ENCODE results near the gene NFATC1. TPM values are rescaled to one million over a fixed set of nuclear protein-coding genes. Genes with fewer than 3 reads are reported as not detected.

NFATC1 gene
- total and polyA plus RNA-seq, 5 experiments from 2014 or later: 12.7 to 51.0 (median 34.9) TPM

GRCh38 chr18:79453816-79454735 is 58.3 kb downstream of the NFATC1 start:
- ATAC-seq: peak in 1 of 2 donors; percentile 14
- H3K4me3 Mint-ChIP-seq: no peak overlapping the region
- POLR2A ChIA-PET: interaction anchor here (1.0 to 1.2 kb wide), 3 partner anchors 18 to 72 kb away, joined by 3 read pairs; no protein-coding TSS in a partner anchor

GRCh38 chr18:79455261-79455660 is 59.5 kb downstream of the NFATC1 start:
- ATAC-seq (no peak), DNase-seq (no peak)
- Mint-ChIP-seq H3K27ac (no peak overlapping the region), H3K27me3 (no peaks in the 10 kb centered on the region), H3K9me3 (no peaks in the 10 kb centered on the region), H3K4me3 (no peak overlapping the region), H3K4me1 (peaks cover 1 to 10% (median 9%) of the 10 kb centered on the region in 4 donors), H3K36me3 (peaks cover 0 to 46% (median 7%) of the 10 kb centered on the region in 3 donors)
- POLR2A ChIA-PET: interaction anchor here (1.5 kb wide), 1 partner anchor 13 kb away, joined by 3 read pairs; no protein-coding TSS in a partner anchor

More at GRCh38 chr18:79453816-79454735, 58.3 kb downstream of the NFATC1 start:
- H3K36me3 Mint-ChIP-seq: peaks cover 0 to 50% (median 7%) of the 10 kb centered on the region in 3 donors
- H3K4me1 Mint-ChIP-seq: peaks cover 0 to 5% (median under 1%) of the 10 kb centered on the region in 4 donors
- H3K9me3 Mint-ChIP-seq: no peaks in the 10 kb centered on the region
- no peaks in the 10 kb centered on the region for H3K27me3 Mint-ChIP-seq
- DNase-seq: no peak
- peak overlapping the region in 2 of 10 donors; percentile 37 to 47 for H3K27ac Mint-ChIP-seq

GRCh38 chr18:79456105-79456980 is 60.6 kb downstream of the NFATC1 start:
- Mint-ChIP-seq H3K4me1 (peaks cover 1 to 13% (median 10%) of the 10 kb centered on the region in 4 donors), H3K27me3 (no peaks in the 10 kb centered on the region), H3K36me3 (peaks cover 0 to 39% (median 6%) of the 10 kb centered on the region in 3 donors), H3K27ac (peak overlapping the region in 5 of 10 donors; percentile 25 to 92 (median 40)), H3K9me3 (no peaks in the 10 kb centered on the region), H3K4me3 (no peak overlapping the region)
- ATAC-seq (no peak), DNase-seq (no peak)
- POLR2A ChIA-PET: interaction anchor here (1.5 kb wide), 1 partner anchor 12 kb away, joined by 3 read pairs; no protein-coding TSS in a partner anchor

- no peak overlapping the region for H3K4me3 Mint-ChIP-seq
- H3K36me3 Mint-ChIP-seq: peaks cover 0 to 37% (median 6%) of the 10 kb centered on the region in 3 donors
- H3K9me3 Mint-ChIP-seq: no peaks in the 10 kb centered on the region
- ATAC-seq: no peak
- H3K27me3 Mint-ChIP-seq: no peaks in the 10 kb centered on the region
- POLR2A ChIA-PET: no interaction called here
- no peak for DNase-seq
- H3K27ac Mint-ChIP-seq: peak overlapping the region in 2 of 10 donors; percentile 25 to 54
- H3K4me1 Mint-ChIP-seq: peaks cover 1 to 16% (median 10%) of the 10 kb centered on the region in 4 donors
These were observed 61.5 kb downstream of the NFATC1 start for GRCh38 chr18:79457239-79457638.

- Mint-ChIP-seq H3K9me3 (no peaks in the 10 kb centered on the region), H3K4me1 (peaks cover 1 to 16% (median 10%) of the 10 kb centered on the region in 4 donors), H3K36me3 (peaks cover 0 to 41% (median 6%) of the 10 kb centered on the region in 3 donors), H3K4me3 (no peak overlapping the region), H3K27ac (no peak overlapping the region), H3K27me3 (no peaks in the 10 kb centered on the region)
- ATAC-seq: no peak
- no peak for DNase-seq
- POLR2A ChIA-PET: no interaction called here
These were observed 61.9 kb downstream of the NFATC1 start for GRCh38 chr18:79457652-79458051.

GRCh38 chr18:79458131-79458838 is 62.6 kb downstream of the NFATC1 start:
- peak overlapping the region in 1 of 10 donors; percentile 24 for H3K4me3 Mint-ChIP-seq
- H3K36me3 Mint-ChIP-seq: peaks cover 0 to 41% (median 6%) of the 10 kb centered on the region in 3 donors
- H3K9me3 Mint-ChIP-seq: no peaks in the 10 kb centered on the region
- ATAC-seq (no peak), DNase-seq (no peak)
- POLR2A ChIA-PET: no interaction called here
- peaks cover 1 to 16% (median 10%) of the 10 kb centered on the region in 4 donors for H3K4me1 Mint-ChIP-seq
- H3K27ac Mint-ChIP-seq: peak overlapping the region in 1 of 10 donors; percentile 92
- no peaks in the 10 kb centered on the region for H3K27me3 Mint-ChIP-seq

GRCh38 chr18:79458917-79459803 is 63.4 kb downstream of the NFATC1 start:
- ATAC-seq (no peak), DNase-seq (no peak)
- Mint-ChIP-seq H3K4me3 (no peak overlapping the region), H3K27me3 (no peaks in the 10 kb centered on the region), H3K36me3 (peaks cover 0 to 39% (median 6%) of the 10 kb centered on the region in 3 donors), H3K27ac (peak overlapping the region in 7 of 10 donors; percentile 41 to 92 (median 71)), H3K9me3 (no peaks in the 10 kb centered on the region), H3K4me1 (peaks cover 1 to 16% (median 10%) of the 10 kb centered on the region in 4 donors)
- POLR2A ChIA-PET: no interaction called here

- ATAC-seq: no peak
- Mint-ChIP-seq H3K27ac (peak overlapping the region; percentile 37 to 92 (median 68)), H3K4me1 (peaks cover 1 to 18% (median 11%) of the 10 kb centered on the region in 4 donors), H3K9me3 (no peaks in the 10 kb centered on the region), H3K27me3 (no peaks in the 10 kb centered on the region), H3K4me3 (peak overlapping the region in 1 of 10 donors; percentile 68), H3K36me3 (peaks cover 0 to 39% (median 3%) of the 10 kb centered on the region in 3 donors)
- no peak for DNase-seq
- POLR2A ChIA-PET: no interaction called here
These were observed 64.3 kb downstream of the NFATC1 start for GRCh38 chr18:79459946-79460480.

- Mint-ChIP-seq H3K36me3 (peaks cover 0 to 44% (median 2%) of the 10 kb centered on the region in 3 donors), H3K27me3 (no peaks in the 10 kb centered on the region), H3K27ac (peak overlapping the region in 7 of 10 donors; percentile 19 to 92 (median 68)), H3K9me3 (no peaks in the 10 kb centered on the region), H3K4me3 (peak overlapping the region in 1 of 10 donors; percentile 68), H3K4me1 (peaks cover 1 to 23% (median 18%) of the 10 kb centered on the region in 4 donors)
- DNase-seq (no peak), ATAC-seq (no peak)
- POLR2A ChIA-PET: no interaction called here
These were observed 65.0 kb downstream of the NFATC1 start for GRCh38 chr18:79460481-79461300.

GRCh38 chr18:79461627-79462026 is 65.9 kb downstream of the NFATC1 start:
- Mint-ChIP-seq H3K27me3 (no peaks in the 10 kb centered on the region), H3K4me3 (no peak overlapping the region), H3K4me1 (peaks cover 1 to 25% (median 20%) of the 10 kb centered on the region in 4 donors), H3K36me3 (peaks cover 0 to 45% (median 2%) of the 10 kb centered on the region in 3 donors), H3K9me3 (no peaks in the 10 kb centered on the region), H3K27ac (peak overlapping the region in 1 of 10 donors; percentile 88)
- POLR2A ChIA-PET: no interaction called here
- ATAC-seq: no peak
- no peak for DNase-seq
